K562 (cell line): Measurements from ENCODE around the gene TMEM181. TPM values are rescaled to one million over a fixed set of nuclear protein-coding genes. Genes with fewer than 3 reads are reported as not detected.

ENCODE experiments used
- ATAC-seq: fragments of 200-7000 bp; cut with Tn5 transposase; 3 replicates; pipeline ENCODE4 v1.9.1; 2020; ENCODE audit warnings: moderate library complexity
- BruUV-seq: library from RNA; stranded (reverse); fragments of 400-500 nt; replicated peaks from 2 replicates; lab custom pipeline; 2021; lab: Mats Ljungman, UMichigan
- CTCF ChIA-PET: fragments of 300-600 bp; formaldehyde crosslinking; extraction: SDS; loops from one replicate; lab custom pipeline; 2021; ENCODE audit warnings: low intra/inter-chr PET ratio; lab: Yijun Ruan, JAX
- POLR2A ChIA-PET: fragments of 300-600, 350-650 bp; sonication (Branson Sonifier 250); formaldehyde crosslinking; extraction: SDS; loops from one replicate; lab custom pipeline; 2021; ENCODE audit warnings: antibody characterized with exemption, inconsistent platforms; lab: Yijun Ruan, JAX
- DNase-seq, 4 experiments: peaks; one replicate each; pipeline versions ENCODE4 v3.0.0 to v3.0.0-alpha.2; 2011 to 2018; ENCODE audit warnings: low spot score in 3 of 4, mixed read lengths in 3 of 4; ENCODE audit errors: extremely low read depth in 1 of 4
- FAIRE-seq: peaks from 2 replicates; lab custom pipeline; 2011; peaks lifted over from hg19 to GRCh38; lab: Jason Lieb, UNC
- H2AFZ ChIP-seq: 2 replicates; pipeline ENCODE4 v1.6.0; 2011; ENCODE audit warnings: low read depth, low read length, control low read depth, inconsistent platforms
- H3K27ac ChIP-seq: fragments of 200-600 bp; 3 replicates; pipeline ENCODE4 v1.8.0; 2011; ENCODE audit warnings: low read depth, mild to moderate bottlenecking, control low read depth, inconsistent platforms, low read length, moderate library complexity, mixed read lengths; ENCODE audit errors: extremely low read depth
- H3K27me3 ChIP-seq, 2 experiments: fragments of 300-600 bp in 1 of 2; 2 replicates in 1 of 2; 3 replicates in 1 of 2; pipeline versions ENCODE4 v1.6.0 to v1.8.0; 2011; ENCODE audit warnings: inconsistent platforms in 2 of 2, low read length in 2 of 2, mild to moderate bottlenecking in 1 of 2, mixed read lengths in 1 of 2, moderate library complexity in 1 of 2; ENCODE audit not compliant: control insufficient read depth in 2 of 2, insufficient read depth in 2 of 2
- H3K36me3 ChIP-seq: fragments of 300-600 bp; 3 replicates; pipeline ENCODE4 v1.8.0; 2011; ENCODE audit warnings: mild to moderate bottlenecking, low read length, inconsistent platforms; ENCODE audit not compliant: control insufficient read depth, insufficient read depth
- H3K4me1 ChIP-seq, 2 experiments: fragments of 200-600 bp in 1 of 2; replicated peaks in 1 of 2; 2 replicates in 1 of 2; 3 replicates in 1 of 2; pipeline versions ENCODE4 v1.5.1 to v1.8.0; 2011; ENCODE audit warnings: inconsistent platforms in 2 of 2, low read length in 2 of 2, mild to moderate bottlenecking in 1 of 2, mixed read lengths in 1 of 2, moderate library complexity in 1 of 2; ENCODE audit not compliant: control insufficient read depth in 2 of 2, insufficient read depth in 2 of 2
- H3K4me2 ChIP-seq: 2 replicates; pipeline ENCODE4 v1.6.1; 2011; ENCODE audit warnings: low read length, control low read depth, inconsistent platforms, mixed read lengths; ENCODE audit not compliant: insufficient read depth
- H3K4me3 ChIP-seq: fragments of 200-600 bp; sonication (generic), shearing (Covaris generic); 2 replicates; pipeline ENCODE4 v1.5.1; 2016; ENCODE audit warnings: control low read depth, inconsistent platforms
- H3K79me2 ChIP-seq: fragments of 200-600 bp; 3 replicates; pipeline ENCODE4 v1.8.0; 2011; ENCODE audit warnings: low read length, inconsistent platforms; ENCODE audit not compliant: control insufficient read depth, insufficient read depth
- H3K9ac ChIP-seq, 2 experiments: 2 replicates each; pipeline versions ENCODE4 v1.6.0 to v1.6.1; 2011; ENCODE audit warnings: low read depth in 2 of 2, low read length in 2 of 2, control low read depth in 1 of 2, inconsistent platforms in 1 of 2, mild to moderate bottlenecking in 1 of 2, mixed read lengths in 1 of 2; ENCODE audit not compliant: insufficient read depth in 1 of 2
- H3K9me1 ChIP-seq: one replicate; pipeline ENCODE4 v1.6.0; 2011; ENCODE audit warnings: inconsistent platforms, mild to moderate bottlenecking, low read length, moderate library complexity; ENCODE audit not compliant: control insufficient read depth, insufficient read depth
- H3K9me3 ChIP-seq: replicated peaks from 2 replicates; pipeline ENCODE4 v1.5.1; 2011; ENCODE audit warnings: low read depth, low read length, inconsistent platforms; ENCODE audit not compliant: control insufficient read depth, insufficient read depth
- H4K20me1 ChIP-seq: replicated peaks from 2 replicates; pipeline ENCODE4 v1.6.1; 2011; ENCODE audit warnings: low read length, inconsistent platforms, mixed read lengths; ENCODE audit not compliant: control insufficient read depth, insufficient read depth
- CTCF ChIP-seq, 3 experiments: IDR thresholded peaks in 2 of 3; conservative IDR thresholded peaks in 1 of 3; 2 replicates each; pipeline ENCODE4 v1.5.1; 2011 to 2012; ENCODE audit warnings: low read length in 3 of 3, mild to moderate bottlenecking in 3 of 3, control low read depth in 2 of 3, improper control_type of control experiment in 1 of 3, inconsistent platforms in 1 of 3, low read depth in 1 of 3, mixed read lengths in 1 of 3, moderate library complexity in 1 of 3; ENCODE audit not compliant: insufficient read depth in 2 of 3
- DACH1 ChIP-seq: fragments of 450-650 bp; IDR thresholded peaks from 2 replicates; pipeline ENCODE4 v1.6.1; 2018; ENCODE audit not compliant: partially characterized antibody
- E2F3 ChIP-seq: fragments of 250-450 bp; sonication (Bioruptor Pico); IDR thresholded peaks from 2 replicates; pipeline ENCODE4 v1.4.0; 2020; ENCODE audit warnings: mild to moderate bottlenecking
- EP300 ChIP-seq: IDR thresholded peaks from 2 replicates; pipeline ENCODE4 v1.6.1; 2012; ENCODE audit warnings: low read length, improper control_type of control experiment
- IRF2 ChIP-seq: sonication (generic); formaldehyde crosslinking; IDR thresholded peaks from 2 replicates; pipeline ENCODE4 v1.8.1; 2022; ENCODE audit warnings: mild to moderate bottlenecking, missing genetic modification reagents
- MAFF ChIP-seq: IDR thresholded peaks from 2 replicates; pipeline ENCODE4 v1.6.1; 2012; ENCODE audit warnings: low read length, improper control_type of control experiment
- POLR2G ChIP-seq: fragments of 200-400 bp; formaldehyde crosslinking; IDR thresholded peaks from 2 replicates; pipeline ENCODE4 v1.6.1; 2017; ENCODE audit warnings: low read depth, mild to moderate bottlenecking, antibody characterized with exemption, low read length, moderate library complexity
- TEAD1 ChIP-seq, 2 experiments: fragments of 450-650 bp in 1 of 2; sonication (generic) in 1 of 2; formaldehyde crosslinking; IDR thresholded peaks; 2 replicates each; pipeline versions ENCODE4 v1.4.0 to v1.8.0; 2020 to 2022; ENCODE audit warnings: mild to moderate bottlenecking in 2 of 2, missing genetic modification reagents in 1 of 2
- UBTF ChIP-seq, 2 experiments: IDR thresholded peaks; 2 replicates each; pipeline ENCODE4 v1.6.1; 2012; ENCODE audit warnings: improper control_type of control experiment in 2 of 2, low read depth in 2 of 2, low read length in 2 of 2, borderline replicate concordance in 1 of 2
- YY1 ChIP-seq, 3 experiments: IDR thresholded peaks; 2 replicates each; pipeline ENCODE4 v1.6.1; 2011; ENCODE audit warnings: low read length in 2 of 3, mild to moderate bottlenecking in 2 of 3, moderate library complexity in 2 of 3, borderline replicate concordance in 1 of 3, control low read depth in 1 of 3, low read depth in 1 of 3; ENCODE audit not compliant: insufficient read depth in 3 of 3, insufficient replicate concordance in 2 of 3, control insufficient read depth in 1 of 3, insufficient read length in 1 of 3; ENCODE audit errors: extremely low read depth in 1 of 3
- ZFP30 ChIP-seq: fragments of 250-450 bp; sonication (Bioruptor Pico); IDR thresholded peaks from 2 replicates; pipeline ENCODE4 v1.8.0; 2022; ENCODE audit warnings: moderate library complexity, mild to moderate bottlenecking, inconsistent platforms, borderline replicate concordance
- ZNF140 ChIP-seq: fragments of 250-450 bp; sonication (Bioruptor Pico); IDR thresholded peaks from 2 replicates; pipeline ENCODE4 v1.8.0; 2021; ENCODE audit warnings: moderate library complexity, mild to moderate bottlenecking, inconsistent platforms
- ZNF766 ChIP-seq: fragments of 200-800 bp; sonication (Bioruptor generic); conservative IDR thresholded peaks from 2 replicates; pipeline ENCODE4 v1.6.1; 2016; ENCODE audit warnings: missing genetic modification characterization, missing compliant biosample characterization
- WGBS: fragments of 100-300 bp; shearing (Covaris generic); methylation state at CpG from one replicate; pipeline ENCODE4 v1.1.6; 2016; ENCODE audit warnings: low coverage, mixed read lengths; ENCODE audit not compliant: insufficient coverage; ENCODE audit errors: missing lambda C conversion rate; 5-methylcytosine and 5-hydroxymethylcytosine counted together
- in situ Hi-C: fragments of 300-500 bp; cut with MboI; formaldehyde crosslinking; loops from 4 replicates; pipeline ENCODE4 v1.15.0; 2018; ENCODE audit warnings: inconsistent platforms, mixed read lengths
- intact Hi-C: fragments of 100-400 bp; cut with micrococcal nuclease; formaldehyde crosslinking; loops from 2 replicates; pipeline ENCODE4 v1.14.2; 2022
- polyA plus RNA-seq, 8 experiments: library from polyadenylated mRNA; depleted of rRNA in 4 of 8; stranded (reverse) in 5 of 8; unstranded in 3 of 8; fragments of >200 nt; fragmentation: Nextera tagmentation in 2 of 8; fragmentation: Illumina TruSeq in 1 of 8; extraction: Ambion mirVana in 2 of 8; extraction: Trizol in 1 of 8; gene quantifications; 2 replicates each; pipeline versions ENCODE4 v1.2.1 to v1.2.3, GENCODE V29; 2011 to 2014; ENCODE audit warnings: inconsistent platforms in 1 of 8, missing spikeins in 1 of 8
- total RNA-seq, 7 experiments: library from RNA; depleted of rRNA in 6 of 7; stranded (reverse); fragments of >200 nt in 6 of 7; fragmentation: Illumina TruSeq in 2 of 7; extraction: Trizol in 2 of 7; gene quantifications; 2 replicates each; pipeline versions ENCODE4 v1.2.1 to v1.2.3, GENCODE V29; 2011 to 2021; ENCODE audit warnings: low replicate concordance in 1 of 7

The TMEM181 gene
- total and polyA plus RNA-seq, 9 of the 15 experiments (the other 6 are each of a cell fraction or from before 2014, with no cell fraction given) = 5.6 to 27.2 (median 19.9) TPM

- intact Hi-C loops = no loop called here
- 86% methylated on average over 14 of the region's 14 CpGs for WGBS
- peaks cover 30 to 46% of the 10 kb centered on the region in 2 experiments for H3K4me1 ChIP-seq
- H3K36me3 ChIP-seq = peaks cover 32% of the 10 kb centered on the region; the same call in 2 of the 3 replicates
- DNase-seq = no peak
- ChIA-PET CTCF (no interaction called here), POLR2A (interaction anchor here (3.2 kb wide), 1 partner anchor 12 kb away, joined by 11 read pairs; no protein-coding TSS in a partner anchor)
- H3K9ac ChIP-seq = peak overlapping the region in 1 of 2 experiments; percentile 61; a peak in 1 of 4 replicates
- H3K27ac ChIP-seq = no peak overlapping the region
- H3K9me1 ChIP-seq = peaks cover 12% of the 10 kb centered on the region
- no peak overlapping the region for H3K4me3 ChIP-seq
- H3K27me3 ChIP-seq = no peaks in the 10 kb centered on the region
- BruUV-seq = no TSS peak
- TF ChIP-seq ZFP30 (CRISPR knock-in tag) (no peak), TEAD1 (CRISPR knock-in tag; IDR thresholded peaks at IDR 0.05) (no peak), YY1 (IDR thresholded peaks at IDR 0.05; ENCODE audit: borderline replicate concordance in 1 of 3, control insufficient read depth in 1 of 3, extremely low read depth in 1 of 3, insufficient read depth in 3 of 3, insufficient read length in 1 of 3, insufficient replicate concordance in 2 of 3, low read depth in 1 of 3, low read length in 2 of 3) (no peak), UBTF (IDR thresholded peaks at IDR 0.05; ENCODE audit: borderline replicate concordance in 1 of 2, low read depth in 2 of 2, low read length in 2 of 2) (no peak), DACH1 (no peak), E2F3 (CRISPR knock-in tag) (no peak), POLR2G (0 out of 2 replicates have a peak, but pooled peaks have one; percentile 43), MAFF (no peak), EP300 (no peak), ZNF140 (CRISPR knock-in tag) (no peak), CTCF (IDR thresholded peaks at IDR 0.05 in 2 of 3, conservative IDR thresholded peaks at IDR 0.05 in 1 of 3; ENCODE audit: insufficient read depth in 2 of 3, low read depth in 1 of 3, low read length in 3 of 3) (peak; percentile 24 to 44 (median 40); a peak in 4 of 6 replicates), IRF2 (CRISPR knock-in tag) (no peak), ZNF766 (CRISPR knock-in tag) (no peak)
- H4K20me1 ChIP-seq = peaks cover 54% of the 10 kb centered on the region
- no peaks in the 10 kb centered on the region for H3K9me3 ChIP-seq
- H2AFZ ChIP-seq = no peak overlapping the region
- no peak for ATAC-seq
- FAIRE-seq = no peak
- in situ Hi-C loops = no loop called here
- peaks cover 96% of the 10 kb centered on the region for H3K79me2 ChIP-seq
- H3K4me2 ChIP-seq = no peak overlapping the region
These were observed 5.7 kb downstream of the TMEM181 start for GRCh38 chr6:158565482-158566040.
